HG03575 (cell line): Measurements from ENCODE around the gene ACVR1C.

Experiments used
- ATAC-seq: cut with Tn5 transposase; IDR thresholded peaks from one replicate; pipeline ENCODE4 v1.9.1; 2021; ENCODE audit not compliant: unreplicated experiment, insufficient number of reproducible peaks, low FRiP score; ENCODE audit errors: extremely low read depth

The ACVR1C gene

GRCh38 chr2:157508676-157509075 lies 120.0 kb downstream of the ACVR1C start:
- ATAC-seq, result no peak

GRCh38 chr2:157506586-157506985 lies 122.1 kb downstream of the ACVR1C start:
- no peak for ATAC-seq

GRCh38 chr2:157504623-157505022 lies 124.0 kb downstream of the ACVR1C start:
- no peak for ATAC-seq

GRCh38 chr2:157501026-157501425 lies 127.6 kb downstream of the ACVR1C start:
- no peak for ATAC-seq

- no peak for ATAC-seq
These were observed 128.3 kb downstream of the ACVR1C start for GRCh38 chr2:157500334-157500733.

- no peak for ATAC-seq
These were observed 130.2 kb downstream of the ACVR1C start for GRCh38 chr2:157498483-157498882.

- ATAC-seq, result no peak
These were observed 130.9 kb downstream of the ACVR1C start for GRCh38 chr2:157497638-157498314.

- no peak for ATAC-seq
These were observed 136.4 kb downstream of the ACVR1C start for GRCh38 chr2:157492189-157492773.

- ATAC-seq, result no peak
These were observed 138.7 kb downstream of the ACVR1C start for GRCh38 chr2:157489983-157490382.

GRCh38 chr2:157488877-157489276 lies 139.8 kb downstream of the ACVR1C start:
- no peak for ATAC-seq

- no peak for ATAC-seq
These were observed 140.9 kb downstream of the ACVR1C start for GRCh38 chr2:157487747-157488146.

- no peak for ATAC-seq
These were observed 141.4 kb downstream of the ACVR1C start for GRCh38 chr2:157487271-157487610.

- ATAC-seq, result no peak
These were observed 141.9 kb downstream of the ACVR1C start for GRCh38 chr2:157486596-157487270.

GRCh38 chr2:157480182-157480961 lies 148.3 kb downstream of the ACVR1C start:
- peak; percentile 46 for ATAC-seq

GRCh38 chr2:157479081-157480027 lies 149.3 kb downstream of the ACVR1C start:
- ATAC-seq, result peak; percentile 30

GRCh38 chr2:157477919-157478318 lies 150.7 kb downstream of the ACVR1C start:
- ATAC-seq, result no peak

- ATAC-seq, result no peak
These were observed 151.5 kb downstream of the ACVR1C start for GRCh38 chr2:157476953-157477709.
